H1 (cell line): ENCODE measurements around the gene PBX1. TPM values are rescaled to one million over a fixed set of nuclear protein-coding genes. Genes with fewer than 3 reads are reported as not detected.

Source experiments
- CTCF ChIA-PET: fragments of 300-600 bp; sonication (Branson Sonifier 250); formaldehyde crosslinking; loops from one replicate; lab custom pipeline; 2021; ENCODE audit not compliant: partially characterized antibody; lab: Charles Lee
- POLR2A ChIA-PET: fragments of 300-600 bp; sonication (Branson Sonifier 250); formaldehyde crosslinking; loops from one replicate; lab custom pipeline; 2021; ENCODE audit warnings: inconsistent platforms; ENCODE audit not compliant: partially characterized antibody; lab: Charles Lee
- DNase-seq, 2 experiments: peaks; one replicate each; pipeline versions ENCODE4 v3.0.0 to v3.0.0-alpha.2; 2010 to 2022; ENCODE audit warnings: low spot score in 2 of 2, low read depth in 1 of 2, mixed read lengths in 1 of 2
- FAIRE-seq: peaks from 2 replicates; lab custom pipeline; 2011; peaks lifted over from hg19 to GRCh38; lab: Jason Lieb, UNC
- H2AFZ ChIP-seq: 2 replicates; pipeline ENCODE4 v1.8.1; 2012; ENCODE audit warnings: low read length, inconsistent platforms
- H2AK5ac ChIP-seq: 2 replicates; pipeline ENCODE4 v1.6.1; 2013; ENCODE audit warnings: low read depth, low read length
- H2BK120ac ChIP-seq: replicated peaks from 2 replicates; pipeline ENCODE3; 2013; ENCODE audit warnings: low read depth, low read length, inconsistent platforms
- H2BK12ac ChIP-seq: 2 replicates; pipeline ENCODE4 v1.6.1; 2013; ENCODE audit warnings: low read depth, low read length
- H2BK15ac ChIP-seq: 2 replicates; pipeline ENCODE4 v1.6.1; 2013; ENCODE audit warnings: low read length
- H2BK20ac ChIP-seq: 2 replicates; pipeline ENCODE4 v1.6.1; 2013; ENCODE audit warnings: low read length
- H2BK5ac ChIP-seq: 2 replicates; pipeline ENCODE4 v1.6.1; 2013; ENCODE audit warnings: low read depth, low read length
- H3K14ac ChIP-seq: 2 replicates; pipeline ENCODE4 v1.6.1; 2013; ENCODE audit warnings: inconsistent platforms; ENCODE audit not compliant: insufficient read length
- H3K18ac ChIP-seq: 2 replicates; pipeline ENCODE4 v1.6.1; 2013; ENCODE audit warnings: low read length; ENCODE audit errors: extremely low read depth
- H3K23ac ChIP-seq: 2 replicates; pipeline ENCODE4 v1.6.1; 2013; ENCODE audit warnings: inconsistent platforms; ENCODE audit not compliant: insufficient read length
- H3K23me2 ChIP-seq: 2 replicates; pipeline ENCODE4 v1.6.1; 2013; ENCODE audit warnings: low read depth, low read length
- H3K27ac ChIP-seq: 2 replicates; pipeline ENCODE4 v1.6.1; 2011; ENCODE audit warnings: low read depth, low read length, inconsistent platforms
- H3K27me3 ChIP-seq, 4 experiments: replicated peaks in 1 of 4; 1 replicate in 1 of 4; 2 replicates in 3 of 4; pipeline versions ENCODE4 v1.6.1 to v1.8.1; 2011 to 2013; ENCODE audit warnings: low read length in 3 of 4, mild to moderate bottlenecking in 3 of 4, inconsistent platforms in 2 of 4, mixed read lengths in 2 of 4, moderate library complexity in 1 of 4; ENCODE audit not compliant: control insufficient read depth in 3 of 4, insufficient read depth in 3 of 4; ENCODE audit errors: extremely low read depth in 1 of 4
- H3K36me3 ChIP-seq, 4 experiments: 2 replicates each; pipeline versions ENCODE4 v1.6.1 to v1.8.1; 2011 to 2013; ENCODE audit warnings: mild to moderate bottlenecking in 4 of 4, low read length in 3 of 4, moderate library complexity in 2 of 4, control low read depth in 1 of 4, inconsistent platforms in 1 of 4; ENCODE audit not compliant: insufficient read depth in 4 of 4, control insufficient read depth in 2 of 4
- H3K4ac ChIP-seq: replicated peaks from 2 replicates; pipeline ENCODE3; 2013; ENCODE audit warnings: low read length, low read depth, mixed read lengths, inconsistent platforms; ENCODE audit not compliant: insufficient read length
- H3K4me1 ChIP-seq, 4 experiments: replicated peaks in 1 of 4; 1 replicate in 1 of 4; 2 replicates in 3 of 4; pipeline versions ENCODE4 v1.6.1 to v1.8.1; 2011 to 2013; ENCODE audit warnings: low read length in 3 of 4, inconsistent platforms in 2 of 4, mixed read lengths in 1 of 4; ENCODE audit not compliant: insufficient read depth in 4 of 4, control insufficient read depth in 3 of 4
- H3K4me2 ChIP-seq, 2 experiments: 2 replicates each; pipeline versions ENCODE4 v1.6.1 to v1.8.1; 2011 to 2013; ENCODE audit warnings: low read depth in 2 of 2, low read length in 2 of 2, control low read depth in 1 of 2, inconsistent platforms in 1 of 2, mild to moderate bottlenecking in 1 of 2; ENCODE audit not compliant: insufficient read depth in 1 of 2
- H3K4me3 ChIP-seq, 4 experiments: fragments of 200-600, 300-600 bp in 1 of 4; sonication (generic), shearing (Covaris generic), sonication (Bioruptor Twin) in 1 of 4; 2 replicates each; pipeline versions ENCODE4 v1.5.1 to v1.8.1; 2011 to 2016; ENCODE audit warnings: low read length in 4 of 4, low read depth in 3 of 4, control low read depth in 2 of 4, inconsistent platforms in 2 of 4, mild to moderate bottlenecking in 2 of 4, mixed read lengths in 1 of 4, moderate library complexity in 1 of 4; ENCODE audit not compliant: insufficient read depth in 2 of 4; ENCODE audit errors: extremely low read depth in 1 of 4
- H3K56ac ChIP-seq: replicated peaks from 2 replicates; pipeline ENCODE3; 2013; ENCODE audit warnings: low read depth, mild to moderate bottlenecking, mixed read lengths, low read length, inconsistent platforms; ENCODE audit not compliant: insufficient read length
- H3K79me1 ChIP-seq: 2 replicates; pipeline ENCODE4 v1.6.1; 2013; ENCODE audit warnings: low read depth, low read length, control low read depth
- H3K79me2 ChIP-seq, 2 experiments: 2 replicates each; pipeline versions ENCODE4 v1.6.1 to v1.8.1; 2012 to 2013; ENCODE audit warnings: low read length in 2 of 2, mild to moderate bottlenecking in 2 of 2, inconsistent platforms in 1 of 2; ENCODE audit not compliant: insufficient read depth in 2 of 2, control insufficient read depth in 1 of 2
- H3K9ac ChIP-seq, 4 experiments: replicated peaks in 1 of 4; 1 replicate in 1 of 4; 2 replicates in 3 of 4; pipeline versions ENCODE4 v1.6.1 to v1.8.1; 2011 to 2013; ENCODE audit warnings: low read depth in 3 of 4, low read length in 3 of 4, control low read depth in 2 of 4, mild to moderate bottlenecking in 2 of 4, moderate library complexity in 2 of 4, inconsistent platforms in 1 of 4; ENCODE audit errors: extremely low read depth in 1 of 4
- H3K9me3 ChIP-seq, 2 experiments: 2 replicates each; pipeline versions ENCODE4 v1.6.1 to v1.8.1; 2012 to 2013; ENCODE audit warnings: mild to moderate bottlenecking in 2 of 2, moderate library complexity in 2 of 2, control low read depth in 1 of 2, inconsistent platforms in 1 of 2, low read depth in 1 of 2, low read length in 1 of 2, mixed read lengths in 1 of 2; ENCODE audit not compliant: insufficient read depth in 2 of 2
- H4K20me1 ChIP-seq, 2 experiments: replicated peaks in 1 of 2; 2 replicates each; pipeline versions ENCODE3 to v1.8.1; 2011 to 2013; ENCODE audit warnings: inconsistent platforms in 2 of 2, low read length in 2 of 2, mild to moderate bottlenecking in 1 of 2; ENCODE audit not compliant: insufficient read depth in 2 of 2, control insufficient read depth in 1 of 2
- H4K5ac ChIP-seq: 2 replicates; pipeline ENCODE4 v1.6.1; 2013; ENCODE audit warnings: low read length, low read depth, mixed read lengths, inconsistent platforms; ENCODE audit not compliant: insufficient read length
- H4K8ac ChIP-seq: 2 replicates; pipeline ENCODE4 v1.8.0; 2013; ENCODE audit warnings: mild to moderate bottlenecking, moderate library complexity, low read length, inconsistent platforms; ENCODE audit not compliant: insufficient read depth; ENCODE audit errors: extremely low read depth
- H4K91ac ChIP-seq: replicated peaks from 2 replicates; pipeline ENCODE3; 2013; ENCODE audit warnings: low read length, mixed read lengths, inconsistent platforms; ENCODE audit not compliant: insufficient read length
- FOSL1 ChIP-seq: IDR thresholded peaks from 2 replicates; pipeline ENCODE4 v1.6.1; 2011; ENCODE audit warnings: mild to moderate bottlenecking, low read depth, low read length, moderate library complexity; ENCODE audit not compliant: insufficient read depth
- NRF1 ChIP-seq: IDR thresholded peaks from 2 replicates; pipeline ENCODE4 v1.6.1; 2011; ENCODE audit warnings: mild to moderate bottlenecking, low read depth, low read length, improper control_type of control experiment
- SUZ12 ChIP-seq: fragments of 200-600 bp; sonication (generic); IDR thresholded peaks from 2 replicates; pipeline ENCODE4 v1.6.1; 2012; ENCODE audit warnings: mild to moderate bottlenecking, inconsistent platforms, low read length, moderate library complexity, mixed read lengths
- WGBS, 2 experiments: shearing (Covaris generic) in 1 of 2; methylation state at CpG; one replicate each; pipeline versions ENCODE4 v1.1.6 to v1.1.7; 2013 to 2015; ENCODE audit warnings: low lambda C conversion rate in 2 of 2, mixed read lengths in 2 of 2, inconsistent platforms in 1 of 2, low coverage in 1 of 2, missing lambda C conversion rate in 1 of 2; ENCODE audit not compliant: insufficient replicate concordance in 2 of 2, insufficient coverage in 1 of 2, insufficient read length in 1 of 2; ENCODE audit errors: extremely low coverage in 1 of 2, missing lambda C conversion rate in 1 of 2; 5-methylcytosine and 5-hydroxymethylcytosine counted together
- polyA plus RNA-seq, 7 experiments: library from polyadenylated mRNA; depleted of rRNA in 3 of 7; stranded (reverse) in 5 of 7; unstranded in 2 of 7; fragments of >200 nt in 5 of 7; fragments of 200-250 nt in 2 of 7; gene quantifications; 1 replicate in 5 of 7; 2 replicates in 1 of 7; 4 replicates in 1 of 7; pipeline versions ENCODE4 v1.2.1 to v1.2.3, GENCODE V29; 2011 to 2013; ENCODE audit warnings: missing spikeins in 2 of 7, mixed read lengths in 2 of 7
- total RNA-seq: library from RNA; stranded (reverse); fragmentation: NEBNext Ultra II Directional; extraction: Animal tissue kit (Norgen Biotek cat#: 25700); gene quantifications from 2 replicates; pipeline ENCODE4 v1.2.1, GENCODE V29; 2021

PBX1 gene
- total and polyA plus RNA-seq, 2 of the 8 experiments (the other 6 are each of a cell fraction or from before 2014, with no cell fraction given), result 87.4 to 124 TPM

DNA sequence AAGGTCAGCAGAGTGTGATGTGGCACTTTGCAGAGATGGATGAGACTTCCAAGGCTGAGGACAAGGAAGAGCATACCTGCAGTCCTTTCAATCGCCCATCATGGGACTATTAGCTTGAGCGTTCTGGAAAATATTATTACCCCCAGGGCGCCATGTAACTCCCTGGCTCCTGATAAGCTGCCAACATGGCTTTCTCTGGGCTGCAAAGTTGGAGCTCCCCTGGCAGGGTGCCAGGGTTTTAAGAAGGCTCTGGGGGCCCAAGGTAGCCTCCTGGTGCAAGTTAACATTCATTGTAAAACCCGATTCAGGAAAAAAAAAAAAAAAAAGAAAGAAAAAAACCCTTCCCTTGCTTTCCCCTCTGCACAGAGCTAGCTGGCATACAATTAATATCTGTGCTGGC, 196.7 kb downstream of the PBX1 start:
- Histone ChIP-seq H3K23ac (no peak overlapping the region), H4K91ac (no peak overlapping the region), H2BK12ac (no peak overlapping the region), H3K4me2 (no peak overlapping the region; a peak in 1 of 4 replicates), H2BK120ac (no peak overlapping the region), H2BK20ac (no peak overlapping the region), H3K18ac (no peak overlapping the region), H3K27ac (no peak overlapping the region), H2BK5ac (no peak overlapping the region), H3K56ac (no peak overlapping the region), H3K23me2 (no peaks in the 10 kb centered on the region; the same call in 1 of the 2 replicates), H4K8ac (no peak overlapping the region; the same call in 1 of the 2 replicates), H4K20me1 (peaks cover 0 to 7% of the 10 kb centered on the region in 2 experiments), H3K9ac (no peak overlapping the region), H4K5ac (no peak overlapping the region), H2AFZ (no peak overlapping the region), H2AK5ac (no peak overlapping the region), H3K4me3 (no peak overlapping the region), H3K4me1 (peaks cover 0 to 14% (median 11%) of the 10 kb centered on the region in 4 experiments; a peak in 5 of 7 replicates), H3K9me3 (no peaks in the 10 kb centered on the region), H3K14ac (no peak overlapping the region), H3K79me2 (peaks cover 0 to 82% of the 10 kb centered on the region in 2 experiments; a peak in 3 of 4 replicates), H3K36me3 (no peaks in the 10 kb centered on the region), H3K27me3 (no peaks in the 10 kb centered on the region), H3K4ac (no peak overlapping the region), H3K79me1 (peaks cover 9% of the 10 kb centered on the region), H2BK15ac (no peak overlapping the region; the same call in 1 of the 2 replicates)
- POLR2A ChIA-PET, result no interaction called here
- FAIRE-seq, result no peak
- CTCF ChIA-PET, result interaction anchor here (0.7 kb wide), 1 partner anchor 8 kb away, joined by 3 read pairs; no protein-coding TSS in a partner anchor
- WGBS, 2 experiments, result 95% methylated on average over 3 of the region's 4 CpGs; no CpG with 5 or more reads in 1 of the 2 experiments
- no peak for DNase-seq
- no peak for TF ChIP-seq SUZ12
- no peak for TF ChIP-seq NRF1
- TF ChIP-seq FOSL1, result no peak
